ENCODE results near the gene TUBGCP5. TPM values are rescaled to one million over a fixed set of nuclear protein-coding genes. Genes with fewer than 3 reads are reported as not detected.

The TUBGCP5 gene
- total and polyA plus RNA-seq, 2 experiments from 2014 or later: 12.0 to 21.7 TPM

DNA sequence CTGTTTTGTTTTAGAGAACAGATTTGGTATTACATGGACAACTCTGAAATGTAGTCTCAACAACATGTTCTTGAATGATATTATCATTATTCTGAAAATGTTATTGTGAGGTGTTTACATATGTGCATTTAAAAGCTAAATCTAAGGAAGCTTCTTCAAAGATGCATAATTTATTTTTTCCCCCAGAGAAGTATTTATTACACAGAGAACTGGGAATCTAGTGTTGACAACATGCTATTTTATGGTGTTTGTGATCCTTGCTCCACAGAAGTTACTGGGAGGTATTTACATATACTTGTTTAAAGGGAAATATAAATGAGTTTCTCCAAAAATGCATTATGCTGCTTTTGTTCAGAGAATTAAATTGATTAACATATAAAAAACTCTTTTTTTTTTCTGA, 18.3 kb upstream of the TUBGCP5 start:
- Histone ChIP-seq H4K20me1 (replicated peaks; ENCODE audit: insufficient read depth) (no peaks in the 10 kb centered on the region), H2AFZ (no peak overlapping the region), H3K4me2 (no peak overlapping the region), H3K79me2 (replicated peaks; ENCODE audit: insufficient read depth) (no peaks in the 10 kb centered on the region), H3K36me3 (ENCODE audit: insufficient read depth) (no peaks in the 10 kb centered on the region), H3K4me1 (ENCODE audit: insufficient read depth) (no peaks in the 10 kb centered on the region), H3K4me3 (no peak overlapping the region), H3K9me2 (ENCODE audit: insufficient read depth) (no peaks in the 10 kb centered on the region), H3K27me3 (ENCODE audit: insufficient read depth) (no peaks in the 10 kb centered on the region), H3K27ac (ENCODE audit: low read depth) (no peak overlapping the region), H3F3A (replicated peaks; ENCODE audit: low read depth) (no peaks in the 10 kb centered on the region)
- ATAC-seq (no peak), DNase-seq (ENCODE audit: low spot score) (no peak)
- TF ChIP-seq ZNF114 (CRISPR knock-in tag; IDR thresholded peaks at IDR 0.05): no peak
- TF ChIP-seq STAT1 (IDR thresholded peaks at IDR 0.05; ENCODE audit: unreplicated experiment): no peak
- no peak for TF ChIP-seq EZH2 (IDR thresholded peaks at IDR 0.05; ENCODE audit: low read depth, unreplicated experiment)
- no peak for TF ChIP-seq POLR2AphosphoS5 (IDR thresholded peaks at IDR 0.05; ENCODE audit: low read depth)
- no peak for TF ChIP-seq ZNF462 (CRISPR knock-in tag; IDR thresholded peaks at IDR 0.05)
- no peak for TF ChIP-seq REST (IDR thresholded peaks at IDR 0.05; ENCODE audit: unreplicated experiment)
- no peak for TF ChIP-seq CTCF (conservative IDR thresholded peaks at IDR 0.05; ENCODE audit: low read depth in 2 of 2)
- TF ChIP-seq CREB1 (CRISPR knock-in tag; IDR thresholded peaks at IDR 0.05; ENCODE audit: low read depth): no peak
- no peak for TF ChIP-seq JUNB (IDR thresholded peaks at IDR 0.05; ENCODE audit: unreplicated experiment)
- TF ChIP-seq NANOG (IDR thresholded peaks at IDR 0.05; ENCODE audit: borderline replicate concordance): no peak
- TF ChIP-seq EZH2phosphoT487 (IDR thresholded peaks at IDR 0.05; ENCODE audit: unreplicated experiment): no peak
- no peak for TF ChIP-seq ETS1 (IDR thresholded peaks at IDR 0.05)
- no peak for TF ChIP-seq ZNF331 (CRISPR knock-in tag; IDR thresholded peaks at IDR 0.05; ENCODE audit: low read depth)
- Mint-ChIP-seq H3K36me3 (ENCODE audit: low read depth) (peaks cover 2% of the 10 kb centered on the region; the same call in 2 of the 3 replicates), H3K4me1 (peaks cover 3% of the 10 kb centered on the region; the same call in 1 of the 3 replicates), H3K27ac (no peak overlapping the region), H3K9me3 (peaks cover 4% of the 10 kb centered on the region), H3K4me3 (no peak overlapping the region), H3K27me3 (ENCODE audit: insufficient read depth, low read depth, poor library complexity) (peaks cover 6% of the 10 kb centered on the region)
